Stomach (tissue), 4 donors: Measurements from ENCODE around the gene MORC1.

ENCODE experiments used
- CTCF ChIP-seq, 7 experiments: fragments of 450-650 bp in 4 of 7; fragments of 200-600 bp in 3 of 7; sonication (generic) in 3 of 7; IDR thresholded peaks; one replicate each; pipeline ENCODE4 v1.5.1; 2016 to 2019; ENCODE audit warnings: antibody characterized with exemption in 7 of 7, control low read depth in 2 of 7, mild to moderate bottlenecking in 1 of 7
- POLR2A ChIP-seq, 4 donors: fragments of 450-650 bp; IDR thresholded peaks; one replicate each; pipeline ENCODE4 v1.6.1; 2016; ENCODE audit warnings: antibody characterized with exemption in 4 of 4, control low read depth in 2 of 4, mild to moderate bottlenecking in 1 of 4, moderate library complexity in 1 of 4

GRCh38 chr3:109137761-109138160 is 19.8 kb upstream of the MORC1 start:
- TF ChIP-seq CTCF (IDR thresholded peaks at IDR 0.05) (no peak), POLR2A (IDR thresholded peaks at IDR 0.05) (no peak)
